GM23338 (cell line): Measurements from ENCODE around the gene SNTG2. TPM values are rescaled to one million over a fixed set of nuclear protein-coding genes. Genes with fewer than 3 reads are reported as not detected.

ENCODE experiments used
- ATAC-seq: fragments of 200-7000 bp; cut with Tn5 transposase; 3 replicates; pipeline ENCODE4 v1.9.1; 2020
- DNase-seq: peaks from one replicate; pipeline ENCODE4 v3.0.0-alpha.2; 2015; ENCODE audit warnings: low spot score
- H2AFZ ChIP-seq: fragments of 200-600 bp; sonication (generic); 2 replicates; pipeline ENCODE4 v1.8.0; 2016; ENCODE audit warnings: antibody characterized with exemption, mild to moderate bottlenecking, moderate library complexity
- H3F3A ChIP-seq: fragments of 200-600 bp; sonication (generic); replicated peaks from 2 replicates; pipeline ENCODE4 v1.8.0; 2017; ENCODE audit warnings: antibody characterized with exemption, mixed run types, low read depth
- H3K27ac ChIP-seq: fragments of 200-600 bp; sonication (generic); 2 replicates; pipeline ENCODE4 v1.6.1; 2016; ENCODE audit warnings: low read depth
- H3K27me3 ChIP-seq: fragments of 200-600 bp; sonication (generic); 2 replicates; pipeline ENCODE4 v1.8.0; 2016; ENCODE audit warnings: mild to moderate bottlenecking, mixed run types, moderate library complexity; ENCODE audit not compliant: insufficient read depth
- H3K36me3 ChIP-seq: fragments of 200-600 bp; sonication (generic); 2 replicates; pipeline ENCODE4 v1.8.0; 2016; ENCODE audit warnings: mild to moderate bottlenecking; ENCODE audit not compliant: insufficient read depth
- H3K4me1 ChIP-seq: fragments of 200-600 bp; sonication (generic); 2 replicates; pipeline ENCODE4 v1.8.0; 2016; ENCODE audit warnings: mild to moderate bottlenecking, moderate library complexity; ENCODE audit not compliant: insufficient read depth
- H3K4me2 ChIP-seq: fragments of 200-600 bp; sonication (generic); 2 replicates; pipeline ENCODE4 v1.7.1; 2017; ENCODE audit warnings: mixed run types
- H3K4me3 ChIP-seq: fragments of 200-600 bp; sonication (generic); 2 replicates; pipeline ENCODE4 v1.6.1; 2016; ENCODE audit warnings: mixed run types
- H3K79me2 ChIP-seq: fragments of 200-600 bp; sonication (generic); replicated peaks from 2 replicates; pipeline ENCODE4 v1.8.0; 2017; ENCODE audit warnings: mild to moderate bottlenecking; ENCODE audit not compliant: insufficient read depth
- H3K9me2 ChIP-seq: fragments of 200-600 bp; sonication (generic); 2 replicates; pipeline ENCODE4 v1.8.0; 2017; ENCODE audit not compliant: insufficient read depth
- H4K20me1 ChIP-seq: fragments of 200-600 bp; sonication (generic); replicated peaks from 2 replicates; pipeline ENCODE4 v1.8.0; 2017; ENCODE audit warnings: mild to moderate bottlenecking; ENCODE audit not compliant: insufficient read depth
- H3K27ac Mint-ChIP-seq: 2 replicates; pipeline ENCODE4 v1.8.0; 2020; ENCODE audit warnings: inconsistent platforms, mild to moderate bottlenecking, moderate library complexity, mixed read lengths
- H3K27me3 Mint-ChIP-seq: 3 replicates; pipeline ENCODE4 v1.8.0; 2022; ENCODE audit warnings: low read depth, mild to moderate bottlenecking, moderate library complexity, mixed read lengths, inconsistent platforms; ENCODE audit not compliant: insufficient read depth, poor library complexity
- H3K36me3 Mint-ChIP-seq: 3 replicates; pipeline ENCODE4 v1.8.0; 2021; ENCODE audit warnings: low read depth, mild to moderate bottlenecking, inconsistent platforms, moderate library complexity, mixed read lengths
- H3K4me1 Mint-ChIP-seq: 3 replicates; pipeline ENCODE4 v1.8.0; 2020; ENCODE audit warnings: mild to moderate bottlenecking, inconsistent platforms, mixed read lengths
- H3K4me3 Mint-ChIP-seq: 3 replicates; pipeline ENCODE4 v1.8.0; 2021; ENCODE audit warnings: moderate library complexity, mild to moderate bottlenecking, inconsistent platforms, mixed read lengths
- H3K9me3 Mint-ChIP-seq: 3 replicates; pipeline ENCODE4 v1.8.0; 2020; ENCODE audit warnings: moderate library complexity, mild to moderate bottlenecking, inconsistent platforms, mixed read lengths
- CREB1 ChIP-seq: fragments of 250-450 bp; sonication (Bioruptor Pico); IDR thresholded peaks from 2 replicates; pipeline ENCODE4 v1.5.0; 2020; ENCODE audit warnings: low read depth, mild to moderate bottlenecking, moderate library complexity
- CTCF ChIP-seq, 2 experiments: fragments of 200-600 bp in 1 of 2; sonication (generic) in 1 of 2; conservative IDR thresholded peaks; 2 replicates each; pipeline versions ENCODE4 v1.5.1 to v1.6.1; 2016 to 2017; ENCODE audit warnings: antibody characterized with exemption in 2 of 2, low read depth in 2 of 2, mild to moderate bottlenecking in 2 of 2, moderate library complexity in 1 of 2
- ETS1 ChIP-seq: IDR thresholded peaks from 2 replicates; pipeline ENCODE4 v1.6.1; 2016; ENCODE audit warnings: antibody characterized with exemption
- EZH2 ChIP-seq: fragments of 200-600 bp; sonication (generic); IDR thresholded peaks from one replicate; pipeline ENCODE4 v1.8.0; 2017; ENCODE audit warnings: antibody characterized with exemption, mild to moderate bottlenecking, low read depth; ENCODE audit not compliant: unreplicated experiment
- EZH2phosphoT487 ChIP-seq: fragments of 200-600 bp; sonication (generic); IDR thresholded peaks from one replicate; pipeline ENCODE4 v1.8.1; 2018; ENCODE audit warnings: antibody characterized with exemption; ENCODE audit not compliant: unreplicated experiment
- JUNB ChIP-seq: IDR thresholded peaks from one replicate; pipeline ENCODE4 v1.6.1; 2016; ENCODE audit warnings: antibody characterized with exemption; ENCODE audit not compliant: unreplicated experiment
- POLR2AphosphoS5 ChIP-seq: IDR thresholded peaks from 2 replicates; pipeline ENCODE4 v1.6.1; 2016; ENCODE audit warnings: antibody characterized with exemption, low read depth
- REST ChIP-seq: IDR thresholded peaks from one replicate; pipeline ENCODE4 v1.6.1; 2018; ENCODE audit warnings: antibody characterized with exemption; ENCODE audit not compliant: unreplicated experiment
- STAT1 ChIP-seq: IDR thresholded peaks from one replicate; pipeline ENCODE4 v1.6.1; 2016; ENCODE audit warnings: antibody characterized with exemption; ENCODE audit not compliant: unreplicated experiment
- ZNF114 ChIP-seq: fragments of 250-450 bp; sonication (Bioruptor Pico); IDR thresholded peaks from 2 replicates; pipeline ENCODE4 v1.5.0; 2020; ENCODE audit warnings: mild to moderate bottlenecking, moderate library complexity
- ZNF331 ChIP-seq: fragments of 250-450 bp; sonication (Bioruptor Pico); IDR thresholded peaks from 2 replicates; pipeline ENCODE4 v1.5.0; 2020; ENCODE audit warnings: low read depth, mild to moderate bottlenecking, moderate library complexity
- ZNF462 ChIP-seq: fragments of 250-450 bp; sonication (Bioruptor Pico); IDR thresholded peaks from 2 replicates; pipeline ENCODE4 v1.5.0; 2020; ENCODE audit warnings: mild to moderate bottlenecking, moderate library complexity
- polyA plus RNA-seq: library from polyadenylated mRNA; unstranded; fragments of >200 nt; fragmentation: Nextera tagmentation; extraction: Ambion mirVana; gene quantifications from 2 replicates; pipeline ENCODE4 v1.2.1, GENCODE V29; 2016
- total RNA-seq: library from RNA; depleted of rRNA; stranded (reverse); fragments of >200 nt; shearing (Covaris generic); gene quantifications from 2 replicates; pipeline ENCODE4 v1.2.3, GENCODE V29; 2014

SNTG2 gene
- total and polyA plus RNA-seq, 2 experiments from 2014 or later = 27.5 to 60.4 TPM

- TF ChIP-seq REST (no peak), CREB1 (CRISPR knock-in tag) (no peak), POLR2AphosphoS5 (no peak), STAT1 (no peak), ZNF331 (CRISPR knock-in tag) (no peak), EZH2 (no peak), ETS1 (no peak), ZNF114 (CRISPR knock-in tag) (no peak), EZH2phosphoT487 (no peak), CTCF (conservative IDR thresholded peaks at IDR 0.05; ENCODE audit: low read depth in 2 of 2) (no peak), JUNB (no peak)
Observed at GRCh38 chr2:1314254-1314653, 363.6 kb downstream of the SNTG2 start (continued).

- H3K36me3 Mint-ChIP-seq = no peaks in the 10 kb centered on the region; the same call in 2 of the 3 replicates
- Histone ChIP-seq H3K36me3 (no peaks in the 10 kb centered on the region), H3F3A (no peaks in the 10 kb centered on the region), H4K20me1 (no peaks in the 10 kb centered on the region), H3K27ac (no peak overlapping the region), H3K4me1 (no peaks in the 10 kb centered on the region; the same call in 1 of the 2 replicates), H3K9me2 (0 out of 2 replicates have a peak, but pooled peaks cover 5% of the 10 kb centered on the region), H2AFZ (no peak overlapping the region), H3K4me2 (no peak overlapping the region), H3K79me2 (no peaks in the 10 kb centered on the region), H3K27me3 (no peaks in the 10 kb centered on the region), H3K4me3 (no peak overlapping the region)
- DNase-seq (no peak), ATAC-seq (no peak)
- no peaks in the 10 kb centered on the region for H3K9me3 Mint-ChIP-seq
- peaks cover 5% of the 10 kb centered on the region for H3K27me3 Mint-ChIP-seq
- no peak overlapping the region for H3K4me3 Mint-ChIP-seq
- peaks cover 3% of the 10 kb centered on the region; the same call in 1 of the 3 replicates for H3K4me1 Mint-ChIP-seq
- H3K27ac Mint-ChIP-seq = no peak overlapping the region
- TF ChIP-seq ZNF331 (CRISPR knock-in tag) = no peak
- TF ChIP-seq ZNF462 = no peak
- no peak for TF ChIP-seq ZNF114 (CRISPR knock-in tag)
- TF ChIP-seq JUNB = no peak
Observed at GRCh38 chr2:1318366-1319009, 367.8 kb downstream of the SNTG2 start.
